NT2/D1 (cell line): ENCODE data around the gene SDCBP2.

Source experiments
- DNase-seq: peaks from one replicate; pipeline ENCODE4 v3.0.0-alpha.2; 2011; ENCODE audit warnings: low read depth, low spot score
- H3K27me3 ChIP-seq: 2 replicates; pipeline ENCODE4 v1.6.0; 2011; ENCODE audit warnings: mild to moderate bottlenecking; ENCODE audit not compliant: insufficient read length, insufficient read depth
- H3K36me3 ChIP-seq: 2 replicates; pipeline ENCODE4 v1.6.1; 2011; ENCODE audit warnings: mild to moderate bottlenecking, low read length, mixed read lengths; ENCODE audit not compliant: insufficient read depth, insufficient read length
- H3K4me1 ChIP-seq: 2 replicates; pipeline ENCODE4 v1.5.1; 2011; ENCODE audit not compliant: insufficient read depth, insufficient read length
- H3K4me3 ChIP-seq: 2 replicates; pipeline ENCODE4 v1.5.1; 2011; ENCODE audit warnings: low read depth; ENCODE audit not compliant: insufficient read length
- H3K9ac ChIP-seq: 2 replicates; pipeline ENCODE4 v1.6.0; 2011; ENCODE audit warnings: low read depth; ENCODE audit not compliant: insufficient read length
- H3K9me3 ChIP-seq: 2 replicates; pipeline ENCODE4 v1.5.1; 2011; ENCODE audit warnings: mild to moderate bottlenecking, low read length; ENCODE audit not compliant: insufficient read depth
- SUZ12 ChIP-seq: IDR thresholded peaks from 2 replicates; pipeline ENCODE4 v1.6.1; 2011; ENCODE audit not compliant: insufficient read length, insufficient read depth; ENCODE audit errors: extremely low read depth
- YY1 ChIP-seq: IDR thresholded peaks from 2 replicates; pipeline ENCODE4 v1.6.1; 2011; ENCODE audit not compliant: insufficient read length, insufficient read depth
- ZNF274 ChIP-seq: IDR thresholded peaks from 2 replicates; pipeline ENCODE4 v1.6.1; 2011; ENCODE audit warnings: mild to moderate bottlenecking, low read depth, low read length

Gene SDCBP2

GRCh38 chr20:1264727-1265126, 64.2 kb downstream of the SDCBP2 start:
- peaks cover 2% of the 10 kb centered on the region for H3K36me3 ChIP-seq
- DNase-seq, result no peak
- TF ChIP-seq SUZ12, result no peak
- TF ChIP-seq ZNF274, result no peak
- H3K4me1 ChIP-seq, result peaks cover 3% of the 10 kb centered on the region
- H3K9me3 ChIP-seq, result 0 out of 2 replicates have a peak, but pooled peaks cover 5% of the 10 kb centered on the region
- no peak overlapping the region for H3K9ac ChIP-seq
- no peak overlapping the region for H3K4me3 ChIP-seq
- H3K27me3 ChIP-seq, result peaks cover 8% of the 10 kb centered on the region

GRCh38 chr20:1263853-1264252, 65.1 kb downstream of the SDCBP2 start:
- Histone ChIP-seq H3K4me1 (peaks cover 3% of the 10 kb centered on the region), H3K4me3 (no peak overlapping the region), H3K27me3 (peaks cover 8% of the 10 kb centered on the region), H3K9ac (no peak overlapping the region), H3K36me3 (no peaks in the 10 kb centered on the region), H3K9me3 (0 out of 2 replicates have a peak, but pooled peaks cover 5% of the 10 kb centered on the region)
- no peak for DNase-seq
- no peak for TF ChIP-seq YY1
- no peak for TF ChIP-seq ZNF274
- no peak for TF ChIP-seq SUZ12
